WERI-Rb-1 (cell line): Measurements from ENCODE around the gene PBLD.

ENCODE experiments used
- DNase-seq: peaks from one replicate; pipeline ENCODE4 v3.0.0-alpha.2; 2020
- H3K27ac ChIP-seq: fragments of 250-450 bp; sonication (Bioruptor Pico); 2 replicates; pipeline ENCODE4 v1.5.1; 2020; ENCODE audit warnings: mild to moderate bottlenecking, moderate library complexity
- H3K27me3 ChIP-seq: fragments of 250-450 bp; sonication (Bioruptor Pico); 2 replicates; pipeline ENCODE4 v1.5.1; 2021; ENCODE audit warnings: mild to moderate bottlenecking, low read depth, moderate library complexity; ENCODE audit not compliant: insufficient read depth, severe bottlenecking
- H3K36me3 ChIP-seq: fragments of 250-450 bp; sonication (Bioruptor Pico); 2 replicates; pipeline ENCODE4 v1.5.1; 2020; ENCODE audit warnings: mild to moderate bottlenecking, moderate library complexity
- H3K4me3 ChIP-seq: 2 replicates; pipeline ENCODE4 v1.5.1; 2011; ENCODE audit warnings: low read depth, mild to moderate bottlenecking, control low read depth, low read length
- H3K9me3 ChIP-seq: fragments of 250-450 bp; sonication (Bioruptor Pico); 2 replicates; pipeline ENCODE4 v1.5.1; 2021; ENCODE audit warnings: mild to moderate bottlenecking, moderate library complexity; ENCODE audit not compliant: severe bottlenecking
- CTCF ChIP-seq: IDR thresholded peaks from 2 replicates; pipeline ENCODE4 v1.5.1; 2011; ENCODE audit warnings: low read depth, mild to moderate bottlenecking, control low read depth, inconsistent platforms, low read length

The PBLD gene

GRCh38 chr10:68301301-68301700 is 31.4 kb downstream of the PBLD start:
- no peak overlapping the region for H3K27ac ChIP-seq
- H3K4me3 ChIP-seq: no peak overlapping the region
- no peak for TF ChIP-seq CTCF
- H3K36me3 ChIP-seq: no peaks in the 10 kb centered on the region
- no peaks in the 10 kb centered on the region for H3K9me3 ChIP-seq
- H3K27me3 ChIP-seq: no peaks in the 10 kb centered on the region
- no peak for DNase-seq

- Histone ChIP-seq H3K4me3 (no peak overlapping the region), H3K27me3 (no peaks in the 10 kb centered on the region), H3K27ac (no peak overlapping the region), H3K9me3 (no peaks in the 10 kb centered on the region), H3K36me3 (no peaks in the 10 kb centered on the region; the same call in 1 of the 2 replicates)
- DNase-seq: no peak
- TF ChIP-seq CTCF: no peak
Observed at GRCh38 chr10:68296843-68297663, 35.7 kb downstream of the PBLD start.

GRCh38 chr10:68290736-68291135 is 42.0 kb downstream of the PBLD start:
- no peak overlapping the region for H3K27ac ChIP-seq

GRCh38 chr10:68288717-68289116 is 44.0 kb downstream of the PBLD start:
- no peak for DNase-seq
- Histone ChIP-seq H3K9me3 (no peaks in the 10 kb centered on the region), H3K27me3 (no peaks in the 10 kb centered on the region), H3K36me3 (no peaks in the 10 kb centered on the region), H3K27ac (no peak overlapping the region), H3K4me3 (no peak overlapping the region)
- no peak for TF ChIP-seq CTCF

More at GRCh38 chr10:68290736-68291135, 42.0 kb downstream of the PBLD start:
- DNase-seq: no peak
- no peak for TF ChIP-seq CTCF
- Histone ChIP-seq H3K4me3 (no peak overlapping the region), H3K36me3 (no peaks in the 10 kb centered on the region; the same call in 1 of the 2 replicates), H3K9me3 (no peaks in the 10 kb centered on the region), H3K27me3 (no peaks in the 10 kb centered on the region)

GRCh38 chr10:68284062-68285001 is 48.4 kb downstream of the PBLD start:
- TF ChIP-seq CTCF: no peak
- Histone ChIP-seq H3K36me3 (no peaks in the 10 kb centered on the region; the same call in 1 of the 2 replicates), H3K27ac (no peak overlapping the region), H3K9me3 (peaks cover 8% of the 10 kb centered on the region), H3K4me3 (no peak overlapping the region), H3K27me3 (no peaks in the 10 kb centered on the region)
- no peak for DNase-seq
